ENCODE data around the gene ZBTB20. TPM values are rescaled to one million over a fixed set of nuclear protein-coding genes. Genes with fewer than 3 reads are reported as not detected.
"Not testable (repeated sequence)": the region's sequence is repeated elsewhere in the genome, so short reads cannot be mapped to it uniquely, and the experiment has no call there.

The ZBTB20 gene
- polyA plus RNA-seq, 1 of the 3 experiments (the other 2 are of a cell fraction), result 0.43 TPM

DNA sequence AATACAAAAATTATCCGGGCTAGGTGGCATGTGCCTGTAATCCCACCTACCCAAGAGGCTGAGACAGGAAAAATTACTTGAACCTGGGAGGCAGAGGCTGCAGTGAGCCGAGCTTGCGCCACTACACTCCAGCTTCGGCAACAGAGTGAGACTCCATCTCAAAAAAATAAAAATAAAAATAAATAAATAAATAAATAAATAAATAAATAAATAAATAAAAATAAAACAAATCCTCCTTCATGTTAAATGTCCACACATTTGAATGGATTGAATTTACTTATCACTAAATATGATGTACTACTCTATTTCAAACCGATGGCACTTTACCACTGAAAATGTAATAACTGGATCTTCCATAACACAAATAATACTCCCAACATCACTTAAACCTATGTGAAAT, 36.3 kb downstream of the ZBTB20 start:
- no peak overlapping the region for H2AFZ ChIP-seq (ENCODE audit: low read depth)
- 98% methylated on average over 5 of the region's 5 CpGs for WGBS (ENCODE audit: low lambda C conversion rate)
- no peak overlapping the region for H3K27ac ChIP-seq (ENCODE audit: low read depth in 2 of 2, low read length in 1 of 2)
- no peaks in the 10 kb centered on the region for H3K79me2 ChIP-seq (ENCODE audit: insufficient read depth)
- H3K9me3 ChIP-seq, result no peaks in the 10 kb centered on the region
- H3K36me3 ChIP-seq (replicated peaks in 1 of 2; ENCODE audit: control insufficient read depth in 1 of 2, insufficient read depth in 2 of 2, low read length in 1 of 2), result no peaks in the 10 kb centered on the region
- peaks cover 7% of the 10 kb centered on the region for H3F3A ChIP-seq (replicated peaks; ENCODE audit: insufficient read depth)
- H4K20me1 ChIP-seq (ENCODE audit: insufficient read depth), result no peaks in the 10 kb centered on the region
- no peak for DNase-seq
- H3K9ac ChIP-seq, result no peak overlapping the region
- H3K4me3 ChIP-seq (ENCODE audit: low read depth in 2 of 2, low read length in 1 of 2), result no peak overlapping the region
- ChIA-PET POLR2A (no interaction called here), CTCF (interaction anchor here (0.9 kb wide), 1 partner anchor 18 kb away, joined by 3 read pairs; no protein-coding TSS in a partner anchor)
- H3K27me3 ChIP-seq (ENCODE audit: insufficient read depth), result no peaks in the 10 kb centered on the region
- no peaks in the 10 kb centered on the region; a peak in 1 of 4 replicates for H3K4me1 ChIP-seq (ENCODE audit: control insufficient read depth in 1 of 2, insufficient read depth in 2 of 2, low read depth in 1 of 2, low read length in 1 of 2)
- no peak overlapping the region for H3K4me2 ChIP-seq
- H3K9me2 ChIP-seq, result no peaks in the 10 kb centered on the region; the same call in 1 of the 2 replicates
- TF ChIP-seq, protein P1, sequence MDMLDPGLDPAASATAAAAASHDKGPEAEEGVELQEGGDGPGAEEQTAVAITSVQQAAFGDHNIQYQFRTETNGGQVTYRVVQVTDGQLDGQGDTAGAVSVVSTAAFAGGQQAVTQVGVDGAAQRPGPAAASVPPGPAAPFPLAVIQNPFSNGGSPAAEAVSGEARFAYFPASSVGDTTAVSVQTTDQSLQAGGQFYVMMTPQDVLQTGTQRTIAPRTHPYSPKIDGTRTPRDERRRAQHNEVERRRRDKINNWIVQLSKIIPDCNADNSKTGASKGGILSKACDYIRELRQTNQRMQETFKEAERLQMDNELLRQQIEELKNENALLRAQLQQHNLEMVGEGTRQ (IDR thresholded peaks at IDR 0.05; ENCODE audit: borderline replicate concordance, low read depth, low read length), result no peak
- TF ChIP-seq, protein P2, sequence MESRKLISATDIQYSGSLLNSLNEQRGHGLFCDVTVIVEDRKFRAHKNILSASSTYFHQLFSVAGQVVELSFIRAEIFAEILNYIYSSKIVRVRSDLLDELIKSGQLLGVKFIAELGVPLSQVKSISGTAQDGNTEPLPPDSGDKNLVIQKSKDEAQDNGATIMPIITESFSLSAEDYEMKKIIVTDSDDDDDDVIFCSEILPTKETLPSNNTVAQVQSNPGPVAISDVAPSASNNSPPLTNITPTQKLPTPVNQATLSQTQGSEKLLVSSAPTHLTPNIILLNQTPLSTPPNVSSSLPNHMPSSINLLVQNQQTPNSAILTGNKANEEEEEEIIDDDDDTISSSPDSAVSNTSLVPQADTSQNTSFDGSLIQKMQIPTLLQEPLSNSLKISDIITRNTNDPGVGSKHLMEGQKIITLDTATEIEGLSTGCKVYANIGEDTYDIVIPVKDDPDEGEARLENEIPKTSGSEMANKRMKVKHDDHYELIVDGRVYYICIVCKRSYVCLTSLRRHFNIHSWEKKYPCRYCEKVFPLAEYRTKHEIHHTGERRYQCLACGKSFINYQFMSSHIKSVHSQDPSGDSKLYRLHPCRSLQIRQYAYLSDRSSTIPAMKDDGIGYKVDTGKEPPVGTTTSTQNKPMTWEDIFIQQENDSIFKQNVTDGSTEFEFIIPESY (IDR thresholded peaks at IDR 0.05; ENCODE audit: borderline replicate concordance, low read depth), result no peak
- TF ChIP-seq GATA2 (CRISPR knock-in tag; IDR thresholded peaks at IDR 0.05), result no peak
- no peak for TF ChIP-seq SIN3A (IDR thresholded peaks at IDR 0.05; ENCODE audit: borderline replicate concordance, low read depth, low read length)
- no peak for TF ChIP-seq MEF2A (IDR thresholded peaks at IDR 0.05; ENCODE audit: borderline replicate concordance, low read depth)
- TF ChIP-seq, protein P3, sequence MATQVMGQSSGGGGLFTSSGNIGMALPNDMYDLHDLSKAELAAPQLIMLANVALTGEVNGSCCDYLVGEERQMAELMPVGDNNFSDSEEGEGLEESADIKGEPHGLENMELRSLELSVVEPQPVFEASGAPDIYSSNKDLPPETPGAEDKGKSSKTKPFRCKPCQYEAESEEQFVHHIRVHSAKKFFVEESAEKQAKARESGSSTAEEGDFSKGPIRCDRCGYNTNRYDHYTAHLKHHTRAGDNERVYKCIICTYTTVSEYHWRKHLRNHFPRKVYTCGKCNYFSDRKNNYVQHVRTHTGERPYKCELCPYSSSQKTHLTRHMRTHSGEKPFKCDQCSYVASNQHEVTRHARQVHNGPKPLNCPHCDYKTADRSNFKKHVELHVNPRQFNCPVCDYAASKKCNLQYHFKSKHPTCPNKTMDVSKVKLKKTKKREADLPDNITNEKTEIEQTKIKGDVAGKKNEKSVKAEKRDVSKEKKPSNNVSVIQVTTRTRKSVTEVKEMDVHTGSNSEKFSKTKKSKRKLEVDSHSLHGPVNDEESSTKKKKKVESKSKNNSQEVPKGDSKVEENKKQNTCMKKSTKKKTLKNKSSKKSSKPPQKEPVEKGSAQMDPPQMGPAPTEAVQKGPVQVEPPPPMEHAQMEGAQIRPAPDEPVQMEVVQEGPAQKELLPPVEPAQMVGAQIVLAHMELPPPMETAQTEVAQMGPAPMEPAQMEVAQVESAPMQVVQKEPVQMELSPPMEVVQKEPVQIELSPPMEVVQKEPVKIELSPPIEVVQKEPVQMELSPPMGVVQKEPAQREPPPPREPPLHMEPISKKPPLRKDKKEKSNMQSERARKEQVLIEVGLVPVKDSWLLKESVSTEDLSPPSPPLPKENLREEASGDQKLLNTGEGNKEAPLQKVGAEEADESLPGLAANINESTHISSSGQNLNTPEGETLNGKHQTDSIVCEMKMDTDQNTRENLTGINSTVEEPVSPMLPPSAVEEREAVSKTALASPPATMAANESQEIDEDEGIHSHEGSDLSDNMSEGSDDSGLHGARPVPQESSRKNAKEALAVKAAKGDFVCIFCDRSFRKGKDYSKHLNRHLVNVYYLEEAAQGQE (IDR thresholded peaks at IDR 0.05; ENCODE audit: low read depth, low read length), result no peak
- no peak for TF ChIP-seq YY1 (IDR thresholded peaks at IDR 0.05; ENCODE audit: low read depth)
- no peak for TF ChIP-seq SMC3 (IDR thresholded peaks at IDR 0.05; ENCODE audit: low read depth, low read length)
- no peak for TF ChIP-seq POLR2AphosphoS5 (IDR thresholded peaks at IDR 0.05; ENCODE audit: low read depth, low read length)
- no peak for TF ChIP-seq GABPA (IDR thresholded peaks at IDR 0.05; ENCODE audit: low read depth)
- TF ChIP-seq, protein P4, sequence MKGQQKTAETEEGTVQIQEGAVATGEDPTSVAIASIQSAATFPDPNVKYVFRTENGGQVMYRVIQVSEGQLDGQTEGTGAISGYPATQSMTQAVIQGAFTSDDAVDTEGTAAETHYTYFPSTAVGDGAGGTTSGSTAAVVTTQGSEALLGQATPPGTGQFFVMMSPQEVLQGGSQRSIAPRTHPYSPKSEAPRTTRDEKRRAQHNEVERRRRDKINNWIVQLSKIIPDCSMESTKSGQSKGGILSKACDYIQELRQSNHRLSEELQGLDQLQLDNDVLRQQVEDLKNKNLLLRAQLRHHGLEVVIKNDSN (IDR thresholded peaks at IDR 0.05; ENCODE audit: borderline replicate concordance, low read depth), result no peak
- TF ChIP-seq, protein P5, sequence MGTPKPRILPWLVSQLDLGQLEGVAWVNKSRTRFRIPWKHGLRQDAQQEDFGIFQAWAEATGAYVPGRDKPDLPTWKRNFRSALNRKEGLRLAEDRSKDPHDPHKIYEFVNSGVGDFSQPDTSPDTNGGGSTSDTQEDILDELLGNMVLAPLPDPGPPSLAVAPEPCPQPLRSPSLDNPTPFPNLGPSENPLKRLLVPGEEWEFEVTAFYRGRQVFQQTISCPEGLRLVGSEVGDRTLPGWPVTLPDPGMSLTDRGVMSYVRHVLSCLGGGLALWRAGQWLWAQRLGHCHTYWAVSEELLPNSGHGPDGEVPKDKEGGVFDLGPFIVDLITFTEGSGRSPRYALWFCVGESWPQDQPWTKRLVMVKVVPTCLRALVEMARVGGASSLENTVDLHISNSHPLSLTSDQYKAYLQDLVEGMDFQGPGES (IDR thresholded peaks at IDR 0.05; ENCODE audit: low read depth, low read length), result no peak
- no peak for TF ChIP-seq RXRA (IDR thresholded peaks at IDR 0.05; ENCODE audit: borderline replicate concordance, low read depth)
- TF ChIP-seq, protein P6, sequence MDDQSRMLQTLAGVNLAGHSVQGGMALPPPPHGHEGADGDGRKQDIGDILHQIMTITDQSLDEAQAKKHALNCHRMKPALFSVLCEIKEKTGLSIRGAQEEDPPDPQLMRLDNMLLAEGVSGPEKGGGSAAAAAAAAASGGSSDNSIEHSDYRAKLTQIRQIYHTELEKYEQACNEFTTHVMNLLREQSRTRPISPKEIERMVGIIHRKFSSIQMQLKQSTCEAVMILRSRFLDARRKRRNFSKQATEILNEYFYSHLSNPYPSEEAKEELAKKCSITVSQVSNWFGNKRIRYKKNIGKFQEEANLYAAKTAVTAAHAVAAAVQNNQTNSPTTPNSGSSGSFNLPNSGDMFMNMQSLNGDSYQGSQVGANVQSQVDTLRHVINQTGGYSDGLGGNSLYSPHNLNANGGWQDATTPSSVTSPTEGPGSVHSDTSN (IDR thresholded peaks at IDR 0.05), result no peak
- TF ChIP-seq NRF1 (IDR thresholded peaks at IDR 0.05; ENCODE audit: low read depth, low read length), result no peak

DNA sequence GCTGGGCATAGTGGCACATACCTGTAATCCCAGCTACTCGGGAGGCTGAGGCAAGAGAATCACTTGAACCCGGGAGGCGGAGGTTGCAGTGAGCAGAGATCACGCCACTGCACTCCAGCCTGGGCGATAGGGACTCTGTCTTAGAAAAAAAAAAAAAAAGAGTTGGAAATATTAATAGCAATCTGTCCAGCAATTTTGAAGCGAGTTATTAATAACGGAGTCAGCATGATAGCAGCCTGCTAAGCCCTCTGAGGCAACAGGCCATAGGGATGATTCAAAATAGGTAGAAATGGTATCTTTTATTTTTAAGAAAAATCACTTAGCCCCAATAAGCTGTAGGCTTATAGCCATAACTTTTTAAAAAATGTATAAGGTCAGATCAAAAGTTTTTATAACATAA, 37.0 kb downstream of the ZBTB20 start:
- H3F3A ChIP-seq (replicated peaks; ENCODE audit: insufficient read depth); H2AFZ ChIP-seq (ENCODE audit: low read depth); H3K9ac ChIP-seq; H3K27ac ChIP-seq (ENCODE audit: low read depth in 2 of 2, low read length in 1 of 2); H3K27me3 ChIP-seq (ENCODE audit: insufficient read depth); H3K4me2 ChIP-seq; H4K20me1 ChIP-seq (ENCODE audit: insufficient read depth); H3K4me3 ChIP-seq (ENCODE audit: low read depth in 2 of 2, low read length in 1 of 2); H3K4me1 ChIP-seq (ENCODE audit: control insufficient read depth in 1 of 2, insufficient read depth in 2 of 2, low read depth in 1 of 2, low read length in 1 of 2); H3K9me2 ChIP-seq; POLR2A ChIA-PET; DNase-seq; H3K9me3 ChIP-seq; H3K36me3 ChIP-seq (replicated peaks in 1 of 2; ENCODE audit: control insufficient read depth in 1 of 2, insufficient read depth in 2 of 2, low read length in 1 of 2); H3K79me2 ChIP-seq (ENCODE audit: insufficient read depth): not testable (repeated sequence)
- WGBS (ENCODE audit: low lambda C conversion rate), result 97% methylated on average over 7 of the region's 7 CpGs
- CTCF ChIA-PET, result interaction anchor here (0.9 kb wide), 1 partner anchor 18 kb away, joined by 3 read pairs; no protein-coding TSS in a partner anchor

Measured in SK-N-SH (cell line).